ENCODE measurements around the gene SHBG.

SHBG gene

DNA sequence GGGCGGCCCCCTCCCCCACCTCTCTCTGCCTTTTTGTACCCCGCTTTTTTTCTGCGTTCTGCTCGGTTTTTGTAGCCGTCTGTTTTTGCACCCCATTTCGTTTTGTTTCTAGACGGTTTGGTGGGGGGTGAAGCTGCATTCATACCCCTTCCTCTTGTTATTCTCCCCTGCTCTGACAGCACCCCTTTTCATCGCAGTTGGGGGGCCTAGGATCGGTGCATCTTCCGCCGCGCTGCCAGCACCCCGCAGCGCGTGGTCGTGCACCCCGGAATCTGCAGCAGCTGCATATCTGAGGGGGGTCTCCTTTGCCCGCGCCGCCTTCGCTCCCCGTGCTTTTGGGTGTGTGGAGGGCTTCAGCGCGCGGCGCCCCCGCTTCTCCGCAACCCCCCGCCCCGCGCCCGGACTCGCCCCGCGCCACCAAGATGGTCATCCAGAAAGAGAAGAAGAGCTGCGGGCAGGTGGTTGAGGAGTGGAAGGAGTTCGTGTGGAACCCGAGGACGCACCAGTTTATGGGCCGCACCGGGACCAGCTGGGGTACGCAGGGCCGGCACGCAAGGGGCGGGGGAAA is 21.2 kb downstream of the SHBG start:
- DNase-seq: no peak

DNA sequence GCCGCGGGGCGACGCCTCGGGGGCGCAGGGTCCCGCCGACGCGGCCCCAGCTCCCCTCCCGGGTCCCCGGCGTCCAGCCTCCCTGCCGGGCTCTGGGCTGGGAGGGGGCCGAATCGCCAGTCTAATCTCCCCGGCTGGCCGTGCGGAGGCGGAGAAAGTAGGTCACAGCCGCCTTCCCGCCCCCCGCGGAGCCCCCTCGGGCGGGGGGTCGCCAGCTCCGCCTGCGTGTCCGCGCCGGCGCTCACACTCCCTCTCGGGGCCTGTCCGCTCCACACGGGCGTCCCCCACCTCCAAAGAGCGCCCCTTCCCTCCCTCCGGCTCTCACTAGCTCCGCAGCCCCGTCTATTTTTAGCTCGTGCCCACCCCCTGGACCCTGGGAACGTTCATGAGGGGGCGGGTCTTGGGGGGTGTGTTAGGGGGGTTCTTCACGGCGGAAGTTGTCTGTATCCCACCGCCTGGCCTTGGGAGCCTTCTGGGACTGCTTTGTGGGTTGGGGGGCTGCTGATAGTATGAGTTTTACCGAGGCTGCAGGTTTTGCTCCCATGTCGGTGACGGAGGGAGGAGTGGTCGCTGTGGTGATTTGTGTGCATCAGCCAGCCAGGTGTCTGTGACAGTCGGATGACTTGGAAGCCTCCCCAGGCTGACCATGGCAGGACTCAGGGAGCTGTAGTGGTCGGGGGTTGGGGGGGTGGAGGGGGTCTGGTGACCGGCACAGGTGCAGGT is 21.9 kb downstream of the SHBG start:
- no peak for DNase-seq

DNA sequence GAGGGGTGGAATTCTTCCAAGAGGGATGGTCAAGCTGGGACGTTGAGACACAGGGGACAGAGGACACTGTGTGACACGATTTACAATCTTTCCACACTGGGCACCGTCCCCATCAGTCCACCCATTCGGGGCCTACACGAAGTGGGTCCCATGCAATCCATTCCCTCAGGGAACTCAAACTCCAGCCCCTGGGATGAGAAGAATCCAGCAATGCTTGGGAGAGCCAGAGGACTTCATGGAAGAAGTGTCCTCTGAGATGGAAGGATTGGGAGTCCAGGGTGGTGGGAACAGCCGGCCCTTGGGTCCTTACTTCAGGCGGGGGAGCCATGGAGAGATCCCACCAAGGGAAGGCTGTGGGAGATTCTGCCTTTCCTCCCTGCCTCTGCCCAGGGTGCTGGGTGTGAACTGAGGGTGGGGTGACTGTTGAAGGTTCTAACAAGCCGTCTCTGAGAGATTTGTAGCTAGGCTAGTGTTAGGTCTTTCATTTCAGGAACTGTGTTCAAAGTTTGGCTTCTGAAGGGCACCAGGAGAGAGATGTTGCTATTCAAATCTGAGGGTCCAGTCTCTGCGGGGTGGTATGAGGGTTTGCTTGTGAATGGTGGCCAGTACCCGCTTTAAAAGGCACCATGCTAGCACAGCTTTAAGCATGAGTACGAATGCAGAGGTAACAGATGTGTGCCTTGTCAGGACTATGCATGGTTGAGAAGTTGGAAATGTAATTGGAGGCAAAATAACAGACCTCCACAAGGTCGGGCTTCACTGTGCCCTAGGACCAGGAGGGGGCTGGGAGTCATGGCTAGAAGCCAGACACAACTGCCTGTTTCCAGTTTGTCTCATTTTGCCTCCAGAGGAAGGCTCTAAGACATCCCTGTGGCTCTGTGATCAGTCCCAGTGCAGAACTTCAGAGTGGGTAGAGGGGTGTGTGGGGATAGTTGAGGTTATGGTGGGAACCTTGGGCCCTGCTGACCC is 22.7 kb downstream of the SHBG start:
- no peak for DNase-seq

GRCh38 chr17:7654832-7655540 is 25.1 kb downstream of the SHBG start:
- DNase-seq: no peak

DNA sequence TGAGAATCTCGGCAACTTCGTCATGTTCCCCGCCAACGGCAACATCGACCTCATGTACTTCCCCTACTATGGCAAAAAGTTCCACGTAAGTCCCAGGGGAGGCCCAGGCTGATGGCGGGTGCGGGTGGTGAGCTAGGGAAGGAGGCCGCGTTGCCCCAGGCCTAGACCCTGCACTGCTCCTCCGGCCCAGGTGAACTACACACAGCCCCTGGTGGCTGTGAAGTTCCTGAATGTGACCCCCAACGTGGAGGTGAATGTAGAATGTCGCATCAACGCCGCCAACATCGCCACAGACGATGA is 25.6 kb downstream of the SHBG start:
- no peak for DNase-seq

- DNase-seq: no peak
Measured at GRCh38 chr17:7656958-7657609, 27.1 kb downstream of the SHBG start.

DNA sequence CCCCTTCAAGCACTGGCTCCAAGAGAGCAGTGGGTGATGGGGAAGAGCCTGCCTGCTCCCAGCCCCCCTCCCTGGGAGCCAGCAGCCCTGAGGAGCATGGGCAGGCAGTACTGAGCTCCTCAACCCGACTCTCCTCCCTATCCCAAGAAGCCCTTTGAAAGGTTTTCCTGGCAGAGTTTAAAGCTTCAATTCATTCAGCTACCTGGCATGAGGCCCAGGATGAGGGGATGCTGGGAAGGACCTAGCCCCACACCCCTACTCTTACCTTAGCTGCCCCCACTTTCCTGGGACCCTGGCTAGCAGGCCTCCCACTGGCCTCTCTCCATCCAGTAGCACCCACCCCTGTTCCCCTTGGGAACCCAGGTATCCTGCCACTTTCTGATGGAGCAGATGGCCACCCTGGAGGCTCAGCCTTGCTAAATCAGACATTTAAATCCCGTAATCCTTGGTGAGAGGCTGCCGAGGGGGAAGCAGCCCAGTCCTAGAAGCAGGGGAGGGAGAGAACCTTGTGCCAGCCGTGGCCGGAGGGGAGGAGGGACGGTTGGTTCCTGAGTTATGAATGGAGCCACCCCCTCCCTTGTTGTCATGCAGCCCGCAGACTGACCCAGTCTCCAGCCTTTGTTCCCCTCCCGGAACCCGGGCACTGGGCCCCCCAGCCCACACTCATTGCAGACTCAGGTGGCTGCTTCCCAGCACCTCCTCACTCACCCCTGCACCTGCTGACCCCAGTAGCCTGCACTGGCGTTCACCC is 37.9 kb downstream of the SHBG start:
- DNase-seq: no peak

DNA sequence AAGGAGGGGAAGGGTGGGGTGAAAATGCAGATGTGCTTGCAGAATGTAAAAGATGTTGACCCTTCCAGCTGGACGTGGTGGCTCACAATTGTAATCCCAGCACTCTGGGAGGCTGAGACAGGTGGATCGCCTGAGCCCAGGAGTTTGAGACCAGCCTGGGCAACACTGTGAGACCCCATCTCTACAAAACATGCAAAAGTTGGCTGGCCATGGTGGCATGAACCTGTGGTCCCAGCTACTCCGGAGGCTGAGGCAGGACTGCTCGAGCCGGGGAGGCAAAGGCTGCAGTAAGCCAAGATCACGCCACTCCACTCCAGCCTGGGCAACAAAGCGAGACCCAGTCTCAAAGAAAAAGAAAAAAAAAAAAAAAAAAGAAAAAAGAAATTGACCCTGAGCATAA is 38.5 kb downstream of the SHBG start:
- no peak for DNase-seq

- DNase-seq: no peak
Measured at GRCh38 chr17:7673239-7673638, 43.3 kb downstream of the SHBG start.

GRCh38 chr17:7674934-7675333 is 45.0 kb downstream of the SHBG start:
- no peak for DNase-seq

- no peak for DNase-seq
Measured at GRCh38 chr17:7676533-7676932, 46.6 kb downstream of the SHBG start.

- no peak for DNase-seq
Measured at GRCh38 chr17:7677388-7678067, 47.6 kb downstream of the SHBG start.
